Measurements from ENCODE around the gene TMPRSS11A. TPM values are rescaled to one million over a fixed set of nuclear protein-coding genes. Genes with fewer than 3 reads are reported as not detected.

The TMPRSS11A gene
- total RNA-seq, 1 donor from 2014 or later = 1.8 TPM

GRCh38 chr4:67983333-67983732, 20.0 kb upstream of the TMPRSS11A start:
- H3K36me3 Mint-ChIP-seq = peaks cover 7% of the 10 kb centered on the region
- H3K27me3 Mint-ChIP-seq (ENCODE audit: low read depth) = peaks cover 7% of the 10 kb centered on the region
- H3K9me3 Mint-ChIP-seq = peaks cover 26% of the 10 kb centered on the region
- H3K4me3 Mint-ChIP-seq = no peak overlapping the region
- no peaks in the 10 kb centered on the region for H3K4me1 Mint-ChIP-seq
- no peak for DNase-seq (ENCODE audit: low spot score in 2 of 2, unreplicated experiment in 2 of 2)
- TF ChIP-seq CTCF (IDR thresholded peaks at IDR 0.05; ENCODE audit: unreplicated experiment) = no peak
- H3K27ac Mint-ChIP-seq = no peak overlapping the region

DNA sequence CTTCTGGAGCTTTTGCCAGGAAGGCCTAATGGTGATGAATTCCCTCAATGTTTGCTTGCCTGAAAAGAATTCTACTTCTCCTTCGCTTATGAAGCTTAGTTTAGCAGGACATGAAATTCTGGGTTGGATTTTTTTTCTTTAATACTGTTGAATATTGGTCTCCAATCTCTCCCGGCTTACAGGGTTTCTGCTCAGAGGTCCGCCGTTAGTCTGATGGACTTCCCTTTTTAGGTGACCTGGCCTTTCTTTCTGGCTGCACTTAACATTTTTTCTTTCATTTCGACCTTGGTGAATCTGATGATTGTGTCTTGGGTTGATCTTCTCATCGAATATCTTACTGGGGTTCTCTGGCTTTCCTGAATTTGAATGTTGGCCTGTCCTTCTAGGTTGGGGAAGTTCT, 17.2 kb upstream of the TMPRSS11A start:
- DNase-seq (ENCODE audit: low spot score in 2 of 2, unreplicated experiment in 2 of 2) = no peak
- Mint-ChIP-seq H3K4me1 (no peaks in the 10 kb centered on the region), H3K9me3 (peaks cover 45% of the 10 kb centered on the region), H3K27ac (no peak overlapping the region), H3K36me3 (peaks cover 7% of the 10 kb centered on the region), H3K27me3 (ENCODE audit: low read depth) (peaks cover 9% of the 10 kb centered on the region), H3K4me3 (no peak overlapping the region)
- no peak for TF ChIP-seq CTCF (IDR thresholded peaks at IDR 0.05; ENCODE audit: unreplicated experiment)

DNA sequence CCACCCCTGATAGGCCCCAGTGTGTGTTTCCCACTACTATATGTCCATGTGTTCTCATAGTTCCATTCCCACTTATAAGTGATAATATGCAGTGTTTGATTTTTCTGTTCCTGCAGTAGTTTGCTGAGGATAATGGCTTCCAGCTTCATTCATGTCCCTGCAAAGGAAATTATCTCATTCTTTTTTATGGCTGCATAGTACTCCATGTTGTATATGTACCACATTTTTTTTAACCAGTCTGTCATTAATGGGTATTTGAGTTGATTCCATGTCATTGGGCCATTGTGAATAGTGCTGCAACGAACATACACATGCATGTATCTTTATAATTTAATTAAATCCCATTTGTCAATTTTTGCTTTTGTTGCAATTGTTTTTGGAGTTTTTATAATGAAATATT, 10.3 kb upstream of the TMPRSS11A start:
- Mint-ChIP-seq H3K4me3 (no peak overlapping the region), H3K27me3 (ENCODE audit: low read depth) (peaks cover 2% of the 10 kb centered on the region), H3K27ac (no peak overlapping the region), H3K36me3 (peaks cover 4% of the 10 kb centered on the region), H3K9me3 (peaks cover 39% of the 10 kb centered on the region), H3K4me1 (no peaks in the 10 kb centered on the region)
- no peak for TF ChIP-seq CTCF (IDR thresholded peaks at IDR 0.05; ENCODE audit: unreplicated experiment)
- DNase-seq (ENCODE audit: low spot score in 2 of 2, unreplicated experiment in 2 of 2) = no peak

DNA sequence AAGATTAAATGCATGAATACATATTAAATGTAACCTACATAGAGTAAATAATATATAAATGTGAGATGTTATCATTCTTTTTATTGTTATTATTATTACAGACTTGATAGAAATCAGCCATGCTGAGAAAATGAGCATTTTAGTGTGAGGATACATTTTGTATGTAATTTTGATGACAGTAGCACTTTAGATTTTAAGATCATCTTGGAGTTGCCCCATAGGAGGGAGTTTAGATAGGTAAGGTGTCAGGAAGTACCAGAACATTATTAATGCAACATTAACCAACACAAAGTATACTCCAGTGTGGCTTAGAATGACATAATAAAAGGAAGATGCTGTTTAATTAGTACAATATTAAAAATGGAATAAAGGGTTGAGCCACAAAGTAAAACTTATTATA, 8.4 kb downstream of the TMPRSS11A start:
- no peaks in the 10 kb centered on the region for H3K36me3 Mint-ChIP-seq
- no peak overlapping the region for H3K27ac Mint-ChIP-seq
- no peak for TF ChIP-seq CTCF (IDR thresholded peaks at IDR 0.05; ENCODE audit: unreplicated experiment)
- H3K4me3 Mint-ChIP-seq = no peak overlapping the region
- no peaks in the 10 kb centered on the region for H3K27me3 Mint-ChIP-seq (ENCODE audit: low read depth)
- no peaks in the 10 kb centered on the region for H3K4me1 Mint-ChIP-seq
- DNase-seq (ENCODE audit: low spot score in 2 of 2, unreplicated experiment in 2 of 2) = no peak
- peaks cover 23% of the 10 kb centered on the region for H3K9me3 Mint-ChIP-seq

- H3K4me1 Mint-ChIP-seq = no peaks in the 10 kb centered on the region
- H3K9me3 Mint-ChIP-seq = peaks cover 19% of the 10 kb centered on the region
- no peak overlapping the region for H3K4me3 Mint-ChIP-seq
- DNase-seq (ENCODE audit: low spot score in 2 of 2, unreplicated experiment in 2 of 2) = no peak
- peaks cover 5% of the 10 kb centered on the region for H3K36me3 Mint-ChIP-seq
- no peak for TF ChIP-seq CTCF (IDR thresholded peaks at IDR 0.05; ENCODE audit: unreplicated experiment)
- no peaks in the 10 kb centered on the region for H3K27me3 Mint-ChIP-seq (ENCODE audit: low read depth)
- no peak overlapping the region for H3K27ac Mint-ChIP-seq
These were observed 22.2 kb downstream of the TMPRSS11A start for GRCh38 chr4:67941074-67941473.

GRCh38 chr4:67940506-67940905, 22.8 kb downstream of the TMPRSS11A start:
- no peak for TF ChIP-seq CTCF (IDR thresholded peaks at IDR 0.05; ENCODE audit: unreplicated experiment)
- Mint-ChIP-seq H3K36me3 (peaks cover 5% of the 10 kb centered on the region), H3K27ac (no peak overlapping the region), H3K4me1 (no peaks in the 10 kb centered on the region), H3K27me3 (ENCODE audit: low read depth) (no peaks in the 10 kb centered on the region), H3K4me3 (no peak overlapping the region), H3K9me3 (peaks cover 19% of the 10 kb centered on the region)
- no peak for DNase-seq (ENCODE audit: low spot score in 2 of 2, unreplicated experiment in 2 of 2)
